Endothelial cell of umbilical vein (primary cell): ENCODE results near the gene PRR15L.

Experiments used
- CTCF ChIP-seq, 2 donors: IDR thresholded peaks; 1 replicate in 1 of 2; 2 replicates in 1 of 2; pipeline ENCODE4 v1.5.1; 2011; ENCODE audit warnings: low read length in 2 of 2, mild to moderate bottlenecking in 2 of 2, moderate library complexity in 2 of 2, control low read depth in 1 of 2, inconsistent platforms in 1 of 2, low read depth in 1 of 2; ENCODE audit not compliant: insufficient read depth in 1 of 2; ENCODE audit errors: extremely low read depth in 1 of 2
- MAX ChIP-seq: IDR thresholded peaks from 2 replicates; pipeline ENCODE4 v1.6.1; 2011; ENCODE audit not compliant: insufficient read depth, insufficient read length
- POLR2A ChIP-seq: IDR thresholded peaks from 2 replicates; pipeline ENCODE4 v1.6.1; 2012; ENCODE audit warnings: low read depth, mild to moderate bottlenecking, control low read depth, low read length
- POLR2AphosphoS5 ChIP-seq: IDR thresholded peaks from 2 replicates; pipeline ENCODE4 v1.6.1; 2012; ENCODE audit warnings: low read depth, mild to moderate bottlenecking, control low read depth, low read length, moderate library complexity; ENCODE audit not compliant: insufficient read depth

GRCh38 chr17:48002266-48002915 lies 44.7 kb upstream of the PRR15L start:
- peak; percentile 63 for TF ChIP-seq POLR2AphosphoS5
- TF ChIP-seq MAX, result no peak
- no peak for TF ChIP-seq CTCF (IDR thresholded peaks at IDR 0.05; ENCODE audit: extremely low read depth in 1 of 2, insufficient read depth in 1 of 2, low read depth in 1 of 2, low read length in 2 of 2)
- peak; percentile 73 for TF ChIP-seq POLR2A
